Measurements from ENCODE around the gene WDR43. TPM values are rescaled to one million over a fixed set of nuclear protein-coding genes. Genes with fewer than 3 reads are reported as not detected.
"Not testable (repeated sequence)": the region's sequence is repeated elsewhere in the genome, so short reads cannot be mapped to it uniquely, and the experiment has no call there.

The WDR43 gene
- total RNA-seq, 1 donor from 2014 or later = 188 TPM

- H3K27ac Mint-ChIP-seq; H3K27me3 Mint-ChIP-seq (ENCODE audit: insufficient read depth); DNase-seq (ENCODE audit: low spot score); H3K4me1 Mint-ChIP-seq (ENCODE audit: low read depth); H3K9me3 Mint-ChIP-seq; H3K4me3 Mint-ChIP-seq; H3K36me3 Mint-ChIP-seq (ENCODE audit: low read depth); intact Hi-C loops (cut with micrococcal nuclease): not testable (repeated sequence)
Measured at GRCh38 chr2:28978001-28978400, 83.5 kb downstream of the WDR43 start.

- DNase-seq (ENCODE audit: low spot score) = no peak
- Mint-ChIP-seq H3K4me3 (no peak overlapping the region), H3K27ac (no peak overlapping the region), H3K4me1 (ENCODE audit: low read depth) (no peaks in the 10 kb centered on the region), H3K36me3 (ENCODE audit: low read depth) (no peaks in the 10 kb centered on the region), H3K27me3 (ENCODE audit: insufficient read depth) (no peaks in the 10 kb centered on the region), H3K9me3 (no peaks in the 10 kb centered on the region)
- intact Hi-C loops (cut with micrococcal nuclease) = no loop called here
Measured at GRCh38 chr2:28978606-28979005, 84.1 kb downstream of the WDR43 start.

DNA sequence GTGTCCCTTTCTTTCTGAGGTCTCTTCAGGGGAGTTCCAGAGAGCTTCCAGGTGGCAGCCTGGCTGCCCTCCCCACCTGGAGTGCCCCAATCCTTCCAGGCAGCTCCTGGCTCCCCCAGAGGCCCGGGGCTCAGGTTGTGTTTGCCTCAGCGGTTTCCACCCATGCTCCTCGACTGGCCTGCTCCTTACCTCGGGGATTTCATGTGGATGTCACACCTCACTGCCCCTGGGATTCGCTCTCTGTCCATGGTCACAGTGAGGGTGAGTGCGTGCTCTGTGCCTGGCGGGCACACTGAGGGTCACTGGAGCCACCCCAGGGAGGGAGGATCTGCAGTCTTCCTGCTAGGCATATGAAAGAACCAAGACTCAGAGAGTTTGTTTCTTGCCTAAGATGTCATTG lies 84.6 kb downstream of the WDR43 start:
- no peaks in the 10 kb centered on the region for H3K27me3 Mint-ChIP-seq (ENCODE audit: insufficient read depth)
- intact Hi-C loops (cut with micrococcal nuclease) = no loop called here
- DNase-seq (ENCODE audit: low spot score) = no peak
- H3K27ac Mint-ChIP-seq = no peak overlapping the region
- no peak overlapping the region for H3K4me3 Mint-ChIP-seq
- H3K4me1 Mint-ChIP-seq (ENCODE audit: low read depth) = no peaks in the 10 kb centered on the region
- no peaks in the 10 kb centered on the region for H3K36me3 Mint-ChIP-seq (ENCODE audit: low read depth)
- H3K9me3 Mint-ChIP-seq = no peaks in the 10 kb centered on the region

DNA sequence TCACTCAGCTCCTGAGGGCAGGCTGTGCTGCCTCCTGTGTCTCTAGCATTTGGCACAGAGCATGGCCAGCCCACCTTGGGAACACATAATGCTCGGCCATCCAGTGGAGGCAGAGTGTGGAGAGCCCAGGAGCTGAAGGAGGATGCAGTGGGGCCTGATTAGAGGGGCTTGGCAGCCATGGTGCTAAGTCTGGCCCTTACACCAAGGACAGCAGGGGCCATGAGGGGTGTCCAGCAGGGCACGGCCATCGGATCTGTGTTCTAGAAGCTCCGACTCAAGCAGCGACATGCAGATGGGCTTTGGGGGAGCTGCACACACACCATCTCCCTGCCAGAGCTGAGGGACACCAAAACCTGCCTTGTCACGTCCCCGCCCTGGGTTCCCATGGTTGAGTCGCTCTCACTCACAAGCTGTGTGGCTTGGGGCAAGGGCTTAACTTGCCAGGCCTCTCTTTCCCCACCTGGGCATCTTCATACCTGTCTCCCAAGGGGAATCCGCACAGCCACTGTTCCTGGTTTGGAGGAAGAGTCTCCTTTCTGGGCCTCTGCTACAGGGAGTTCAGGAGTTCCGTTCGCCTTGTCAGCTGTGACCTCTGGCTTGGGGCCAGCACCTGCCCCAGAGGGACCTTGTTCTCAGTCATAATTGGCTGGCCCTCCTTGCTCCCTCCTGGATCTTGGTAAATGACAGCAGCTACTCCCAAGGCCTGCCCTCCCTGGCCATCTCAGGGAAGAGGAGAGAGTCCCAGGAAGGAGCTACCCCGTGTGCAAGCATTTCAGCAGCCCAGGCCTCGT lies 85.3 kb downstream of the WDR43 start:
- Mint-ChIP-seq H3K9me3 (no peaks in the 10 kb centered on the region), H3K4me3 (no peak overlapping the region), H3K27ac (no peak overlapping the region), H3K36me3 (ENCODE audit: low read depth) (no peaks in the 10 kb centered on the region), H3K27me3 (ENCODE audit: insufficient read depth) (no peaks in the 10 kb centered on the region), H3K4me1 (ENCODE audit: low read depth) (no peaks in the 10 kb centered on the region)
- no peak for DNase-seq (ENCODE audit: low spot score)
- intact Hi-C loops (cut with micrococcal nuclease) = no loop called here

DNA sequence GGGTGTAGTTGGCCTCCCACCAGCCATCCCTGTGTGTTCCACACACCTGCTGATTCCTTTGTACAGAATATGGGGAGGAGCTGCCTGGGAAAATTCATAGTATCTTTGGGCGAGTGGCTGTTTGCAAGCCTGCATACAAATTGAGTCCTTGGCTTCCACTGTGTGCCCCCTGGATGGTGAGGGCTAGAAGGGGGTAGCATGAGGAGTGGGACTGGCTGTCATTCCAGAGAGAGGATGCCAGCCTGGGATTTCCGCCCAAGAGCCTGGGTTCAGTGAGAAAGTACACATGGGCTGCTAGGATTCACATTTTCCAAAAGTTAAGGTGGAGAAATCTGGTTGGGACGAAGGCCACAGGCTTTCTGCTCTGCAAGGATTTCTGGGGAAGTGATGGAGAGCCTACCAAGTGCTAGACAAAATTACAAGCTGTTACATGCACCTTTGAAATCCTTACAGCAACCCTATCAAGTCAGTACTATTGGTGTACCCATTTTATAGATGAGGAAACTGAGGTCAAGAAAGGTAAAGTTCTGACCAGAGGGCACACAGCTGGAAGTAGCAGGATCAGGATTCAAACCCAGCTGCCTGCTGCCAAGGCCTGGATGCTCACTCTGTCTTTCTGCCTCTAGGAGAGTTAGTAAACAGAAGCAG lies 86.0 kb downstream of the WDR43 start:
- H3K4me3 Mint-ChIP-seq = no peak overlapping the region
- H3K4me1 Mint-ChIP-seq (ENCODE audit: low read depth) = no peaks in the 10 kb centered on the region
- no peaks in the 10 kb centered on the region for H3K9me3 Mint-ChIP-seq
- DNase-seq (ENCODE audit: low spot score) = no peak
- no peaks in the 10 kb centered on the region for H3K27me3 Mint-ChIP-seq (ENCODE audit: insufficient read depth)
- H3K27ac Mint-ChIP-seq = no peak overlapping the region
- intact Hi-C loops (cut with micrococcal nuclease) = no loop called here
- H3K36me3 Mint-ChIP-seq (ENCODE audit: low read depth) = no peaks in the 10 kb centered on the region

- intact Hi-C loops (cut with micrococcal nuclease) = no loop called here
- no peaks in the 10 kb centered on the region for H3K9me3 Mint-ChIP-seq
- no peak within 1 kb of the TSS for H3K4me3 Mint-ChIP-seq
- H3K4me1 Mint-ChIP-seq (ENCODE audit: low read depth) = no peaks in the 10 kb centered on the region
- no peak within 1 kb of the TSS for H3K27ac Mint-ChIP-seq
- H3K36me3 Mint-ChIP-seq (ENCODE audit: low read depth) = no peaks in the 10 kb centered on the region
- DNase-seq (ENCODE audit: low spot score) = no peak
- no peaks in the 10 kb centered on the region for H3K27me3 Mint-ChIP-seq (ENCODE audit: insufficient read depth)
Measured at GRCh38 chr2:28981016-28981441, 86.6 kb downstream of the WDR43 start, which contains the start of gene TOGARAM2. TOGARAM2 (plus strand) TSS chr2:28981298; CDS start chr2:28994835, 13,537 bp downstream.

GRCh38 chr2:28981620-28982376 lies 87.3 kb downstream of the WDR43 start:
- no peaks in the 10 kb centered on the region for H3K27me3 Mint-ChIP-seq (ENCODE audit: insufficient read depth)
- no peak overlapping the region for H3K27ac Mint-ChIP-seq
- H3K4me1 Mint-ChIP-seq (ENCODE audit: low read depth) = no peaks in the 10 kb centered on the region
- no peaks in the 10 kb centered on the region for H3K36me3 Mint-ChIP-seq (ENCODE audit: low read depth)
- H3K4me3 Mint-ChIP-seq = no peak overlapping the region
- intact Hi-C loops (cut with micrococcal nuclease) = no loop called here
- no peaks in the 10 kb centered on the region for H3K9me3 Mint-ChIP-seq
- no peak for DNase-seq (ENCODE audit: low spot score)

- H3K4me3 Mint-ChIP-seq = no peak overlapping the region
- H3K36me3 Mint-ChIP-seq (ENCODE audit: low read depth) = no peaks in the 10 kb centered on the region
- H3K27ac Mint-ChIP-seq = no peak overlapping the region
- no peaks in the 10 kb centered on the region for H3K27me3 Mint-ChIP-seq (ENCODE audit: insufficient read depth)
- DNase-seq (ENCODE audit: low spot score) = no peak
- no peaks in the 10 kb centered on the region for H3K9me3 Mint-ChIP-seq
- intact Hi-C loops (cut with micrococcal nuclease) = no loop called here
- no peaks in the 10 kb centered on the region for H3K4me1 Mint-ChIP-seq (ENCODE audit: low read depth)
Measured at GRCh38 chr2:28982381-28982950, 88.0 kb downstream of the WDR43 start.

DNA sequence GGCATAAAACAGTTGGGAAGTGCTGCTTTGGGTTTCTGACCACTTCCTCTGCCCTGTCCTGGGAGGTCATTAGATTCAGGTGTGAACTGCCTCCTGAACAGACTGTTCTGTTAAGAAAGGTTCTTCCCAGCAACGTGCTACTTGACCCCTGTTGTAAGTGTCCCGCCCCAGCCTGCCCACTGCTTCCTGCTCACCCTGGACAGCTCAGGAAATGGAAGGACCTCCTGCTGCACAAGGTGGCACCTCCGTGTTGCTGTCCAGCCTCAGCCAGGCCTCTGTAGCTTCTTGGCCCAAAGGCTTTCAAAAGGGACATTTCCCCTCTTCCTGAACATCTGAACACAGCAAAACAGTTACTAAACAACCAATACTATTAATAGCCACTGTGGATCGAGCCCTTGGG lies 92.0 kb downstream of the WDR43 start:
- H3K4me1 Mint-ChIP-seq (ENCODE audit: low read depth) = no peaks in the 10 kb centered on the region
- intact Hi-C loops (cut with micrococcal nuclease) = no loop called here
- no peaks in the 10 kb centered on the region for H3K36me3 Mint-ChIP-seq (ENCODE audit: low read depth)
- no peak overlapping the region for H3K27ac Mint-ChIP-seq
- H3K9me3 Mint-ChIP-seq = no peaks in the 10 kb centered on the region
- no peak for DNase-seq (ENCODE audit: low spot score)
- H3K4me3 Mint-ChIP-seq = no peak overlapping the region
- peaks cover 3% of the 10 kb centered on the region for H3K27me3 Mint-ChIP-seq (ENCODE audit: insufficient read depth)

- Mint-ChIP-seq H3K27ac (no peak overlapping the region), H3K4me3 (no peak overlapping the region), H3K36me3 (ENCODE audit: low read depth) (no peaks in the 10 kb centered on the region), H3K27me3 (ENCODE audit: insufficient read depth) (peaks cover 3% of the 10 kb centered on the region), H3K9me3 (no peaks in the 10 kb centered on the region), H3K4me1 (ENCODE audit: low read depth) (no peaks in the 10 kb centered on the region)
- intact Hi-C loops (cut with micrococcal nuclease) = no loop called here
- no peak for DNase-seq (ENCODE audit: low spot score)
Measured at GRCh38 chr2:28989973-28990372, 95.5 kb downstream of the WDR43 start.

DNA sequence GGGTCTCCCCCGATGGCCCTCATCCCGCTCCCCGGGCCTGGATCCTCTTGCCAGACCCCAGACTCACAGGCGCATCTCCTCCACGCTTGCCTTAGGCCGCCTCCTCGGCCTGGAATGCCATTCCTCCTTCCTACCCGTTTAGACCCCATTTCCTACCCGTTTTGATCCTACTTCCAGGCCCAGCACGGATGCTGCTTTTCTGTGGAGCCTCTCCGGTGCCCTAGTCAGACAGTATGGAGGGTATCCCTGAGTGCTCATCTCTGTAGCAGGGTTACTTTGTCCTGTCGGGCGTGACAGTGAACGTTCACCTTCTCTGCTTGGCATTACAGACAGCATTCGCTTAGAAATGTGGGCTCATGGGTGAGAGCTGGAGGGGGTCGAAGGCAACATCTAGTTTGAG lies 96.0 kb downstream of the WDR43 start:
- peaks cover 3% of the 10 kb centered on the region for H3K27me3 Mint-ChIP-seq (ENCODE audit: insufficient read depth)
- intact Hi-C loops (cut with micrococcal nuclease) = no loop called here
- H3K27ac Mint-ChIP-seq = no peak overlapping the region
- no peaks in the 10 kb centered on the region for H3K4me1 Mint-ChIP-seq (ENCODE audit: low read depth)
- no peaks in the 10 kb centered on the region for H3K36me3 Mint-ChIP-seq (ENCODE audit: low read depth)
- DNase-seq (ENCODE audit: low spot score) = no peak
- H3K4me3 Mint-ChIP-seq = no peak overlapping the region
- H3K9me3 Mint-ChIP-seq = no peaks in the 10 kb centered on the region

GRCh38 chr2:28991021-28991420 lies 96.6 kb downstream of the WDR43 start:
- Mint-ChIP-seq H3K4me3 (no peak overlapping the region), H3K36me3 (ENCODE audit: low read depth) (no peaks in the 10 kb centered on the region), H3K9me3 (no peaks in the 10 kb centered on the region), H3K4me1 (ENCODE audit: low read depth) (no peaks in the 10 kb centered on the region), H3K27ac (no peak overlapping the region), H3K27me3 (ENCODE audit: insufficient read depth) (peaks cover 3% of the 10 kb centered on the region)
- DNase-seq (ENCODE audit: low spot score) = no peak
- intact Hi-C loops (cut with micrococcal nuclease) = no loop called here

DNA sequence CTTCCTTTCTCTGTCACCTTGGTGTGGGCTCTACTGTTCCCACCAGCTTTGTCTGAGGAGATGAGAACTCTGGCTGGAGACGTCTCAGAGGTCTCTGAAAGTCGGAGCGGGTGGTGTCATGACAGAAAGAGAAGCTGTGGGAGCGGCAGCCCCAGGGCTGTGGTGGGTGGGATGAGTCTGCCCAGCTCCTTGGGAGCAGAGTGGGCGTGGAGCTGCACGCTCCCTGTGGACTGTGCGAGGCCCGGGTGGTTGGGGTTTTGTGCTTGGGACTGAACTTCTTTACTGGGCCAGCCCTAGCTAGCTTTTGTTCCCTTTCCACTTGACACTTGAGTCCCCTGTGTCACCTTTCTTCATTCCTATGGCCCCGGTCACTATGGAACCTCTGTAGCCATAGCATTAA lies 97.0 kb downstream of the WDR43 start:
- intact Hi-C loops (cut with micrococcal nuclease) = no loop called here
- no peaks in the 10 kb centered on the region for H3K9me3 Mint-ChIP-seq
- H3K27me3 Mint-ChIP-seq (ENCODE audit: insufficient read depth) = peaks cover 3% of the 10 kb centered on the region
- H3K4me3 Mint-ChIP-seq = no peak overlapping the region
- no peaks in the 10 kb centered on the region for H3K4me1 Mint-ChIP-seq (ENCODE audit: low read depth)
- DNase-seq (ENCODE audit: low spot score) = no peak
- H3K27ac Mint-ChIP-seq = no peak overlapping the region
- H3K36me3 Mint-ChIP-seq (ENCODE audit: low read depth) = no peaks in the 10 kb centered on the region
